Nephron progenitor cell (in vitro differentiated cells): ENCODE data around the gene G6PC3.
"Not testable (repeated sequence)": the region's sequence is repeated elsewhere in the genome, so short reads cannot be mapped to it uniquely, and the experiment has no call there.

Experiments
- DNase-seq: peaks from one replicate; pipeline ENCODE4 v3.0.0; 2021
- H3K27ac Mint-ChIP-seq: 2 replicates; pipeline ENCODE4 v1.8.0; 2021; ENCODE audit warnings: mild to moderate bottlenecking, moderate library complexity, mixed read lengths
- H3K27me3 Mint-ChIP-seq: 2 replicates; pipeline ENCODE4 v1.8.0; 2021; ENCODE audit warnings: mild to moderate bottlenecking, low read depth, mixed read lengths; ENCODE audit not compliant: poor library complexity
- H3K36me3 Mint-ChIP-seq: 2 replicates; pipeline ENCODE4 v1.8.0; 2021; ENCODE audit warnings: low read depth, mixed read lengths
- H3K4me1 Mint-ChIP-seq: 2 replicates; pipeline ENCODE4 v1.8.0; 2021; ENCODE audit warnings: mixed read lengths
- H3K4me3 Mint-ChIP-seq: 2 replicates; pipeline ENCODE4 v1.8.0; 2021; ENCODE audit warnings: mild to moderate bottlenecking, moderate library complexity, mixed read lengths
- H3K9me3 Mint-ChIP-seq: 2 replicates; pipeline ENCODE4 v1.8.0; 2021; ENCODE audit warnings: mild to moderate bottlenecking, moderate library complexity, mixed read lengths
- CTCF ChIP-seq: fragments of 200-600 bp; sonication (generic); IDR thresholded peaks from 2 replicates; pipeline ENCODE4 v1.5.0; 2021; ENCODE audit warnings: antibody characterized with exemption

G6PC3 gene

GRCh38 chr17:44029736-44030135, 40.8 kb upstream of the G6PC3 start:
- H3K4me1 Mint-ChIP-seq: peaks cover 12% of the 10 kb centered on the region
- DNase-seq: no peak
- peak overlapping the region; percentile 52 for H3K27ac Mint-ChIP-seq
- peaks cover 6% of the 10 kb centered on the region for H3K27me3 Mint-ChIP-seq
- H3K4me3 Mint-ChIP-seq: no peak overlapping the region
- H3K9me3 Mint-ChIP-seq: no peaks in the 10 kb centered on the region
- peaks cover 48% of the 10 kb centered on the region for H3K36me3 Mint-ChIP-seq
- TF ChIP-seq CTCF: no peak

- Mint-ChIP-seq H3K9me3 (no peaks in the 10 kb centered on the region), H3K27ac (peak overlapping the region; percentile 55), H3K4me1 (peaks cover 12% of the 10 kb centered on the region), H3K36me3 (peaks cover 48% of the 10 kb centered on the region), H3K4me3 (no peak overlapping the region), H3K27me3 (peaks cover 6% of the 10 kb centered on the region)
- no peak for TF ChIP-seq CTCF
- no peak for DNase-seq
Observed at GRCh38 chr17:44030482-44030881, 40.1 kb upstream of the G6PC3 start.

GRCh38 chr17:44033861-44034408, 36.6 kb upstream of the G6PC3 start:
- no peak overlapping the region for H3K4me3 Mint-ChIP-seq
- H3K27me3 Mint-ChIP-seq: peaks cover 6% of the 10 kb centered on the region
- H3K27ac Mint-ChIP-seq: peak overlapping the region; percentile 82
- peaks cover 12% of the 10 kb centered on the region for H3K4me1 Mint-ChIP-seq
- H3K9me3 Mint-ChIP-seq: no peaks in the 10 kb centered on the region
- no peak for DNase-seq
- H3K36me3 Mint-ChIP-seq: peaks cover 61% of the 10 kb centered on the region
- no peak for TF ChIP-seq CTCF

- H3K36me3 Mint-ChIP-seq: peaks cover 57% of the 10 kb centered on the region
- not testable (repeated sequence) for H3K27me3 Mint-ChIP-seq, DNase-seq, H3K4me3 Mint-ChIP-seq, H3K9me3 Mint-ChIP-seq, H3K27ac Mint-ChIP-seq
- peaks cover 12% of the 10 kb centered on the region for H3K4me1 Mint-ChIP-seq
Observed at GRCh38 chr17:44034688-44035087, 35.8 kb upstream of the G6PC3 start.

- DNase-seq: no peak
- H3K9me3 Mint-ChIP-seq: no peaks in the 10 kb centered on the region
- no peak for TF ChIP-seq CTCF
- H3K27ac Mint-ChIP-seq: no peak overlapping the region
- H3K27me3 Mint-ChIP-seq: peaks cover 4% of the 10 kb centered on the region
- peaks cover 19% of the 10 kb centered on the region for H3K4me1 Mint-ChIP-seq
- no peak overlapping the region for H3K4me3 Mint-ChIP-seq
- H3K36me3 Mint-ChIP-seq: peaks cover 53% of the 10 kb centered on the region
Observed at GRCh38 chr17:44037471-44037870, 33.1 kb upstream of the G6PC3 start.

GRCh38 chr17:44038604-44039011, 31.9 kb upstream of the G6PC3 start:
- no peak for DNase-seq
- Mint-ChIP-seq H3K4me1 (peaks cover 17% of the 10 kb centered on the region), H3K36me3 (peaks cover 46% of the 10 kb centered on the region), H3K9me3 (no peaks in the 10 kb centered on the region), H3K4me3 (no peak overlapping the region), H3K27me3 (peaks cover 4% of the 10 kb centered on the region), H3K27ac (no peak overlapping the region)
- TF ChIP-seq CTCF: no peak
